Lung (tissue), 12 donors: ENCODE data around the gene FLRT2. TPM values are rescaled to one million over a fixed set of nuclear protein-coding genes. Genes with fewer than 3 reads are reported as not detected.

ENCODE experiments used
- ATAC-seq: fragments of 200-7000 bp; cut with Tn5 transposase; one replicate; pipeline ENCODE4 v1.9.1; 2020; ENCODE audit warnings: moderate number of reproducible peaks; ENCODE audit not compliant: insufficient read depth, low FRiP score
- DNase-seq, 3 donors: peaks; one replicate each; pipeline ENCODE4 v3.0.0-alpha.2; 2013 to 2017
- H3K27ac ChIP-seq, 2 donors: one replicate each; pipeline ENCODE4 v1.5.1; 2013; ENCODE audit warnings: mild to moderate bottlenecking in 2 of 2, moderate library complexity in 2 of 2, control low read depth in 1 of 2, inconsistent platforms in 1 of 2, low read depth in 1 of 2, low read length in 1 of 2
- H3K27me3 ChIP-seq, 3 donors: one replicate each; pipeline ENCODE4 v1.5.1; 2013; ENCODE audit warnings: low read length in 2 of 3; ENCODE audit not compliant: control insufficient read depth in 3 of 3, insufficient read depth in 3 of 3
- H3K36me3 ChIP-seq, 4 donors: one replicate each; pipeline ENCODE4 v1.5.1; 2013; ENCODE audit warnings: low read length in 4 of 4, mild to moderate bottlenecking in 1 of 4, moderate library complexity in 1 of 4; ENCODE audit not compliant: control insufficient read depth in 4 of 4, insufficient read depth in 4 of 4
- H3K4me1 ChIP-seq, 5 donors: one replicate each; pipeline ENCODE4 v1.5.1; 2013; ENCODE audit warnings: low read length in 5 of 5, mild to moderate bottlenecking in 2 of 5, moderate library complexity in 1 of 5; ENCODE audit not compliant: control insufficient read depth in 5 of 5, insufficient read depth in 5 of 5
- H3K4me3 ChIP-seq: one replicate; pipeline ENCODE4 v1.5.1; 2013; ENCODE audit warnings: mild to moderate bottlenecking, control low read depth, moderate library complexity
- H3K9ac ChIP-seq, 2 donors: one replicate each; pipeline ENCODE4 v1.5.1; 2013; ENCODE audit warnings: low read length in 2 of 2, control low read depth in 1 of 2; ENCODE audit not compliant: insufficient read depth in 1 of 2
- H3K9me3 ChIP-seq, 4 donors: one replicate each; pipeline ENCODE4 v1.5.1; 2013; ENCODE audit warnings: low read length in 3 of 4, mild to moderate bottlenecking in 1 of 4, moderate library complexity in 1 of 4; ENCODE audit not compliant: control insufficient read depth in 4 of 4, insufficient read depth in 3 of 4
- CTCF ChIP-seq: IDR thresholded peaks from 2 replicates; pipeline ENCODE4 v1.5.1; 2012; ENCODE audit warnings: mild to moderate bottlenecking; ENCODE audit errors: control extremely low read depth, extremely low read depth
- WGBS, 2 donors: extraction: QIAGEN DNeasy Blood & Tissue Kit; methylation state at CpG; one replicate each; pipeline ENCODE4 v1.1.7; 2013; 5-methylcytosine and 5-hydroxymethylcytosine counted together
- polyA plus RNA-seq, 2 donors: library from polyadenylated mRNA; stranded (reverse); fragments of 200-250 nt; gene quantifications; one replicate each; pipeline ENCODE4 v1.2.1, GENCODE V29; 2013
- total RNA-seq, 2 donors: library from RNA; depleted of rRNA in 1 of 2; stranded (reverse); fragments of >200 nt in 1 of 2; gene quantifications; one replicate each; pipeline ENCODE4 v1.2.1, GENCODE V29; 2014 to 2021
- donor health status: control.
- donor health status: control.
- donor health status: Bipolar disorder and iron deficiency.
- donor health status: healthy.
- donor health status: DM: yes; HTN: yes; CAD: no.

FLRT2 gene
- total and polyA plus RNA-seq, 4 donors: 1.2 to 53.7 (median 8.8) TPM

GRCh38 chr14:85572011-85572410 is 42.1 kb downstream of the FLRT2 start:
- Histone ChIP-seq H3K9me3 (no peaks in the 10 kb centered on the region), H3K9ac (no peak overlapping the region), H3K27me3 (no peaks in the 10 kb centered on the region), H3K27ac (no peak overlapping the region), H3K4me1 (peaks cover 0 to 6% (median 0%) of the 10 kb centered on the region in 5 donors), H3K36me3 (no peaks in the 10 kb centered on the region), H3K4me3 (no peak overlapping the region)
- ATAC-seq (no peak), DNase-seq (no peak)
- WGBS, 2 donors: 56 to 61% methylated on average over 2 of the region's 2 CpGs
- TF ChIP-seq CTCF: no peak

GRCh38 chr14:85572845-85573244 is 42.9 kb downstream of the FLRT2 start:
- Histone ChIP-seq H3K36me3 (no peaks in the 10 kb centered on the region), H3K9ac (no peak overlapping the region), H3K4me1 (peaks cover 0 to 6% (median 0%) of the 10 kb centered on the region in 5 donors), H3K27me3 (no peaks in the 10 kb centered on the region), H3K27ac (no peak overlapping the region), H3K4me3 (no peak overlapping the region), H3K9me3 (no peaks in the 10 kb centered on the region)
- TF ChIP-seq CTCF: no peak
- ATAC-seq (peak; percentile 36), DNase-seq (no peak)

- DNase-seq: no peak
- no peak for TF ChIP-seq CTCF
- Histone ChIP-seq H3K9ac (no peak overlapping the region), H3K27ac (no peak overlapping the region), H3K9me3 (no peaks in the 10 kb centered on the region), H3K4me1 (peaks cover 0 to 6% (median 0%) of the 10 kb centered on the region in 5 donors), H3K27me3 (no peaks in the 10 kb centered on the region), H3K36me3 (no peaks in the 10 kb centered on the region), H3K4me3 (no peak overlapping the region)
- ATAC-seq: no peak
- WGBS, 2 donors: 84 to 85% methylated on average over 4 of the region's 4 CpGs
Measured at GRCh38 chr14:85573406-85573805, 43.5 kb downstream of the FLRT2 start.

GRCh38 chr14:85574853-85575616 is 45.1 kb downstream of the FLRT2 start:
- Histone ChIP-seq H3K27me3 (no peaks in the 10 kb centered on the region), H3K27ac (no peak overlapping the region), H3K9ac (no peak overlapping the region), H3K4me1 (peaks cover 0 to 6% (median 0%) of the 10 kb centered on the region in 5 donors), H3K36me3 (no peaks in the 10 kb centered on the region), H3K9me3 (no peaks in the 10 kb centered on the region), H3K4me3 (no peak overlapping the region)
- TF ChIP-seq CTCF: no peak
- 83 to 91% methylated on average over 3 of the region's 3 CpGs for WGBS, 2 donors
- ATAC-seq (no peak), DNase-seq (no peak)
